SK-N-SH (cell line): ENCODE results near the gene QSOX2.

ENCODE experiments used
- CHD2 ChIP-seq: fragments of 150-350 bp; IDR thresholded peaks from 2 replicates; pipeline ENCODE4 v1.6.1; 2018; ENCODE audit warnings: low read length; ENCODE audit not compliant: partially characterized antibody
- EZH2phosphoT487 ChIP-seq: fragments of 200-600 bp; sonication (generic); IDR thresholded peaks from 2 replicates; pipeline ENCODE4 v1.6.1; 2017; ENCODE audit warnings: low read depth, mixed run types, mild to moderate bottlenecking, antibody characterized with exemption, moderate library complexity, borderline replicate concordance
- FOSL2 ChIP-seq: IDR thresholded peaks from 2 replicates; pipeline ENCODE4 v1.4.0; 2012; ENCODE audit warnings: low read depth, mild to moderate bottlenecking, moderate library complexity, borderline replicate concordance
- GABPA ChIP-seq: IDR thresholded peaks from 2 replicates; pipeline ENCODE4 v1.4.0; 2012; ENCODE audit warnings: low read depth, mild to moderate bottlenecking
- MEF2A ChIP-seq: IDR thresholded peaks from 2 replicates; pipeline ENCODE4 v1.4.0; 2012; ENCODE audit warnings: low read depth, borderline replicate concordance
- POLR2AphosphoS5 ChIP-seq: IDR thresholded peaks from 2 replicates; pipeline ENCODE4 v1.6.1; 2012; ENCODE audit warnings: low read depth, low read length
- RFX5 ChIP-seq: IDR thresholded peaks from 2 replicates; pipeline ENCODE4 v1.6.1; 2012; ENCODE audit warnings: mild to moderate bottlenecking, improper control_type of control experiment, low read length
- TAF1 ChIP-seq: IDR thresholded peaks from 2 replicates; pipeline ENCODE4 v1.6.1; 2012; ENCODE audit warnings: low read depth, mild to moderate bottlenecking, low read length, moderate library complexity, borderline replicate concordance
- ZBTB33 ChIP-seq: IDR thresholded peaks from 2 replicates; pipeline ENCODE4 v1.4.0; 2012; ENCODE audit warnings: low read depth, borderline replicate concordance
- TF ChIP-seq, protein P1 (sequence below): fragments of 200-600 bp; sonication (generic); IDR thresholded peaks from 2 replicates; pipeline ENCODE4 v1.6.1; 2017; ENCODE audit warnings: antibody characterized with exemption, mild to moderate bottlenecking, moderate library complexity
- TF ChIP-seq, protein P2 (sequence below): IDR thresholded peaks from 2 replicates; pipeline ENCODE4 v1.4.0; 2012; ENCODE audit warnings: low read depth
- TF ChIP-seq, protein P3 (sequence below): IDR thresholded peaks from 2 replicates; pipeline ENCODE4 v1.6.1; 2012; ENCODE audit warnings: mild to moderate bottlenecking, low read depth, low read length, moderate library complexity

- TF ChIP-seq, protein P1, sequence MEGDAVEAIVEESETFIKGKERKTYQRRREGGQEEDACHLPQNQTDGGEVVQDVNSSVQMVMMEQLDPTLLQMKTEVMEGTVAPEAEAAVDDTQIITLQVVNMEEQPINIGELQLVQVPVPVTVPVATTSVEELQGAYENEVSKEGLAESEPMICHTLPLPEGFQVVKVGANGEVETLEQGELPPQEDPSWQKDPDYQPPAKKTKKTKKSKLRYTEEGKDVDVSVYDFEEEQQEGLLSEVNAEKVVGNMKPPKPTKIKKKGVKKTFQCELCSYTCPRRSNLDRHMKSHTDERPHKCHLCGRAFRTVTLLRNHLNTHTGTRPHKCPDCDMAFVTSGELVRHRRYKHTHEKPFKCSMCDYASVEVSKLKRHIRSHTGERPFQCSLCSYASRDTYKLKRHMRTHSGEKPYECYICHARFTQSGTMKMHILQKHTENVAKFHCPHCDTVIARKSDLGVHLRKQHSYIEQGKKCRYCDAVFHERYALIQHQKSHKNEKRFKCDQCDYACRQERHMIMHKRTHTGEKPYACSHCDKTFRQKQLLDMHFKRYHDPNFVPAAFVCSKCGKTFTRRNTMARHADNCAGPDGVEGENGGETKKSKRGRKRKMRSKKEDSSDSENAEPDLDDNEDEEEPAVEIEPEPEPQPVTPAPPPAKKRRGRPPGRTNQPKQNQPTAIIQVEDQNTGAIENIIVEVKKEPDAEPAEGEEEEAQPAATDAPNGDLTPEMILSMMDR, result no peak
- TF ChIP-seq CHD2 (no peak), MEF2A (no peak), EZH2phosphoT487 (no peak), POLR2AphosphoS5 (no peak), RFX5 (no peak), GABPA (no peak), ZBTB33 (no peak), FOSL2 (no peak), TAF1 (no peak)
- TF ChIP-seq, protein P2, sequence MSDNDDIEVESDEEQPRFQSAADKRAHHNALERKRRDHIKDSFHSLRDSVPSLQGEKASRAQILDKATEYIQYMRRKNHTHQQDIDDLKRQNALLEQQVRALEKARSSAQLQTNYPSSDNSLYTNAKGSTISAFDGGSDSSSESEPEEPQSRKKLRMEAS, result no peak
- TF ChIP-seq, protein P3, sequence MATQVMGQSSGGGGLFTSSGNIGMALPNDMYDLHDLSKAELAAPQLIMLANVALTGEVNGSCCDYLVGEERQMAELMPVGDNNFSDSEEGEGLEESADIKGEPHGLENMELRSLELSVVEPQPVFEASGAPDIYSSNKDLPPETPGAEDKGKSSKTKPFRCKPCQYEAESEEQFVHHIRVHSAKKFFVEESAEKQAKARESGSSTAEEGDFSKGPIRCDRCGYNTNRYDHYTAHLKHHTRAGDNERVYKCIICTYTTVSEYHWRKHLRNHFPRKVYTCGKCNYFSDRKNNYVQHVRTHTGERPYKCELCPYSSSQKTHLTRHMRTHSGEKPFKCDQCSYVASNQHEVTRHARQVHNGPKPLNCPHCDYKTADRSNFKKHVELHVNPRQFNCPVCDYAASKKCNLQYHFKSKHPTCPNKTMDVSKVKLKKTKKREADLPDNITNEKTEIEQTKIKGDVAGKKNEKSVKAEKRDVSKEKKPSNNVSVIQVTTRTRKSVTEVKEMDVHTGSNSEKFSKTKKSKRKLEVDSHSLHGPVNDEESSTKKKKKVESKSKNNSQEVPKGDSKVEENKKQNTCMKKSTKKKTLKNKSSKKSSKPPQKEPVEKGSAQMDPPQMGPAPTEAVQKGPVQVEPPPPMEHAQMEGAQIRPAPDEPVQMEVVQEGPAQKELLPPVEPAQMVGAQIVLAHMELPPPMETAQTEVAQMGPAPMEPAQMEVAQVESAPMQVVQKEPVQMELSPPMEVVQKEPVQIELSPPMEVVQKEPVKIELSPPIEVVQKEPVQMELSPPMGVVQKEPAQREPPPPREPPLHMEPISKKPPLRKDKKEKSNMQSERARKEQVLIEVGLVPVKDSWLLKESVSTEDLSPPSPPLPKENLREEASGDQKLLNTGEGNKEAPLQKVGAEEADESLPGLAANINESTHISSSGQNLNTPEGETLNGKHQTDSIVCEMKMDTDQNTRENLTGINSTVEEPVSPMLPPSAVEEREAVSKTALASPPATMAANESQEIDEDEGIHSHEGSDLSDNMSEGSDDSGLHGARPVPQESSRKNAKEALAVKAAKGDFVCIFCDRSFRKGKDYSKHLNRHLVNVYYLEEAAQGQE, result no peak
These were observed 63.7 kb downstream of the QSOX2 start for GRCh38 chr9:136181784-136182419.
